ENCODE measurements around the gene TNFRSF19.

GRCh38 chr13:23696610-23697009 lies 126.4 kb downstream of the TNFRSF19 start:
- TF ChIP-seq CTCF (IDR thresholded peaks at IDR 0.05) (no peak), POLR2A (IDR thresholded peaks at IDR 0.05) (no peak)

Data from thyroid gland (tissue), 4 donors.